HL-60/S4 treated with retinoic acid at 250 ng/mL for 4 days and 3 days (cell line): ENCODE results near the gene IFIT3.

Experiments used
- in situ Hi-C: fragments of 300-500 bp; cut with MboI; formaldehyde crosslinking; loops from 2 replicates; pipeline ENCODE4 v1.7.0; 2022; ENCODE audit warnings: low sequenced_read_pairs

IFIT3 gene

GRCh38 chr10:89355394-89355931 is 27.7 kb downstream of the IFIT3 start:
- in situ Hi-C loops, result no loop called here

GRCh38 chr10:89357096-89357495 is 29.3 kb downstream of the IFIT3 start:
- in situ Hi-C loops, result no loop called here

- in situ Hi-C loops, result no loop called here
These were observed 30.2 kb downstream of the IFIT3 start for GRCh38 chr10:89357975-89358374.

- in situ Hi-C loops, result no loop called here
These were observed 32.4 kb downstream of the IFIT3 start for GRCh38 chr10:89360157-89360556.

- in situ Hi-C loops, result no loop called here
These were observed 35.1 kb downstream of the IFIT3 start for GRCh38 chr10:89362929-89363328.

GRCh38 chr10:89363729-89364442 is 36.1 kb downstream of the IFIT3 start:
- in situ Hi-C loops, result no loop called here

GRCh38 chr10:89364531-89364930 is 36.7 kb downstream of the IFIT3 start:
- in situ Hi-C loops, result no loop called here

GRCh38 chr10:89367529-89367928 is 39.7 kb downstream of the IFIT3 start:
- in situ Hi-C loops, result no loop called here

GRCh38 chr10:89368129-89368528 is 40.3 kb downstream of the IFIT3 start:
- in situ Hi-C loops, result no loop called here

GRCh38 chr10:89369156-89370105 is 41.6 kb downstream of the IFIT3 start:
- in situ Hi-C loops, result no loop called here

- in situ Hi-C loops, result no loop called here
These were observed 43.3 kb downstream of the IFIT3 start for GRCh38 chr10:89371079-89371478.

- in situ Hi-C loops, result no loop called here
These were observed 44.2 kb downstream of the IFIT3 start for GRCh38 chr10:89371987-89372386.

- in situ Hi-C loops, result no loop called here
These were observed 46.3 kb downstream of the IFIT3 start for GRCh38 chr10:89373916-89374711.

GRCh38 chr10:89374713-89375141 is 46.9 kb downstream of the IFIT3 start:
- in situ Hi-C loops, result no loop called here

GRCh38 chr10:89377705-89378637 is 50.2 kb downstream of the IFIT3 start, which contains the start of gene IFIT1B:
Gene IFIT1B (plus strand): TSS chr10:89378056. CDS start chr10:89378136, 80 bp downstream.
- in situ Hi-C loops, result no loop called here

- in situ Hi-C loops, result no loop called here
These were observed 51.3 kb downstream of the IFIT3 start for GRCh38 chr10:89379103-89379502.

- in situ Hi-C loops, result no loop called here
These were observed 55.0 kb downstream of the IFIT3 start for GRCh38 chr10:89382757-89383156.

- in situ Hi-C loops, result no loop called here
These were observed 56.9 kb downstream of the IFIT3 start for GRCh38 chr10:89384474-89385340.

GRCh38 chr10:89388806-89389205 is 61.0 kb downstream of the IFIT3 start:
- in situ Hi-C loops, result no loop called here
